Caco-2 (cell line): ENCODE data around the gene SAMD8. TPM values are rescaled to one million over a fixed set of nuclear protein-coding genes. Genes with fewer than 3 reads are reported as not detected.
"Not testable (repeated sequence)": the region's sequence is repeated elsewhere in the genome, so short reads cannot be mapped to it uniquely, and the experiment has no call there.

ENCODE experiments used
- BruUV-seq: library from RNA; stranded (reverse); fragments of 400-500 nt; replicated peaks from 2 replicates; lab custom pipeline; 2021; lab: Mats Ljungman, UMichigan
- CTCF ChIA-PET: fragments of 300-600 bp; sonication (Branson Sonifier 250); formaldehyde crosslinking; loops from one replicate; lab custom pipeline; 2022; ENCODE audit warnings: antibody characterized with exemption; lab: Charles Lee
- POLR2A ChIA-PET: fragments of 300-600 bp; sonication (Branson Sonifier 250); formaldehyde crosslinking; loops from one replicate; lab custom pipeline; 2022; ENCODE audit warnings: antibody characterized with exemption; lab: Charles Lee
- DNase-seq, 2 experiments: peaks; one replicate each; pipeline versions ENCODE4 v3.0.0 to v3.0.0-alpha.2; 2020 to 2022
- H3K27me3 ChIP-seq: replicated peaks from 2 replicates; pipeline ENCODE4 v1.6.0; 2011; ENCODE audit warnings: low read length; ENCODE audit not compliant: control insufficient read depth, insufficient read depth
- H3K36me3 ChIP-seq: 2 replicates; pipeline ENCODE4 v1.5.1; 2011; ENCODE audit warnings: low read length; ENCODE audit not compliant: control insufficient read depth, insufficient read depth
- H3K4me1 ChIP-seq: fragments of 250-450 bp; sonication (Bioruptor Pico); 2 replicates; pipeline ENCODE4 v1.5.1; 2020; ENCODE audit warnings: mild to moderate bottlenecking
- H3K4me3 ChIP-seq: 2 replicates; pipeline ENCODE4 v1.5.1; 2011; ENCODE audit warnings: low read depth, mild to moderate bottlenecking, control low read depth, low read length
- H3K9me3 ChIP-seq: fragments of 250-450 bp; sonication (Bioruptor Pico); 2 replicates; pipeline ENCODE4 v1.5.1; 2020; ENCODE audit warnings: mild to moderate bottlenecking, moderate library complexity
- H3K27ac Mint-ChIP-seq: one replicate; pipeline ENCODE4 v1.8.0; 2022; ENCODE audit warnings: mixed read lengths; ENCODE audit not compliant: unreplicated experiment
- H3K27me3 Mint-ChIP-seq: one replicate; pipeline ENCODE4 v1.8.0; 2022; ENCODE audit warnings: mixed read lengths; ENCODE audit not compliant: insufficient read depth, unreplicated experiment
- H3K36me3 Mint-ChIP-seq: one replicate; pipeline ENCODE4 v1.8.0; 2022; ENCODE audit warnings: mild to moderate bottlenecking, mixed read lengths; ENCODE audit not compliant: insufficient read depth, unreplicated experiment
- H3K4me1 Mint-ChIP-seq: one replicate; pipeline ENCODE4 v1.8.0; 2022; ENCODE audit warnings: low read depth, mixed read lengths; ENCODE audit not compliant: unreplicated experiment
- H3K4me3 Mint-ChIP-seq: one replicate; pipeline ENCODE4 v1.8.0; 2022; ENCODE audit warnings: mild to moderate bottlenecking, moderate library complexity, mixed read lengths; ENCODE audit not compliant: unreplicated experiment
- H3K9me3 Mint-ChIP-seq: one replicate; pipeline ENCODE4 v1.8.0; 2022; ENCODE audit warnings: mixed read lengths; ENCODE audit not compliant: unreplicated experiment
- CTCF ChIP-seq, 2 experiments: fragments of 200-600 bp in 1 of 2; IDR thresholded peaks; 1 replicate in 1 of 2; 2 replicates in 1 of 2; pipeline versions ENCODE4 v1.5.1 to v1.8.0; 2011 to 2022; ENCODE audit warnings: antibody characterized with exemption in 1 of 2, control low read depth in 1 of 2, inconsistent platforms in 1 of 2, low read depth in 1 of 2, low read length in 1 of 2, mild to moderate bottlenecking in 1 of 2, moderate library complexity in 1 of 2; ENCODE audit not compliant: insufficient read depth in 1 of 2, severe bottlenecking in 1 of 2, unreplicated experiment in 1 of 2
- intact Hi-C: fragments of 100-400 bp; cut with micrococcal nuclease; formaldehyde crosslinking; loops from one replicate; pipeline ENCODE4 v1.10.0; 2022; ENCODE audit not compliant: unreplicated experiment
- total RNA-seq: library from RNA; stranded (reverse); gene quantifications from 2 replicates; pipeline ENCODE4 v1.2.3, GENCODE V29; 2022

The SAMD8 gene
- total RNA-seq, 1 experiment from 2014 or later, result 25.2 TPM

GRCh38 chr10:75115137-75115536 lies 3.7 kb downstream of the SAMD8 start:
- Mint-ChIP-seq H3K4me1 (peaks cover 19% of the 10 kb centered on the region), H3K36me3 (peaks cover 12% of the 10 kb centered on the region), H3K27me3 (no peaks in the 10 kb centered on the region), H3K27ac (no peak overlapping the region), H3K4me3 (no peak overlapping the region), H3K9me3 (no peaks in the 10 kb centered on the region)
- Histone ChIP-seq H3K36me3 (no peaks in the 10 kb centered on the region), H3K27me3 (no peaks in the 10 kb centered on the region), H3K4me1 (peaks cover 22% of the 10 kb centered on the region), H3K9me3 (no peaks in the 10 kb centered on the region), H3K4me3 (no peak overlapping the region)
- ChIA-PET CTCF (no interaction called here), POLR2A (no interaction called here)
- no TSS peak for BruUV-seq
- no peak for TF ChIP-seq CTCF (IDR thresholded peaks at IDR 0.05; ENCODE audit: insufficient read depth in 1 of 2, low read depth in 1 of 2, low read length in 1 of 2, severe bottlenecking in 1 of 2, unreplicated experiment in 1 of 2)
- intact Hi-C loops, result no loop called here
- no peak for DNase-seq

- H3K27ac Mint-ChIP-seq, POLR2A ChIA-PET: not testable (repeated sequence)
Observed at GRCh38 chr10:75116941-75117775, 5.7 kb downstream of the SAMD8 start.

GRCh38 chr10:75117995-75118394 lies 6.5 kb downstream of the SAMD8 start:
- H3K9me3 Mint-ChIP-seq, result no peaks in the 10 kb centered on the region
- H3K27me3 Mint-ChIP-seq, result no peaks in the 10 kb centered on the region
- Histone ChIP-seq H3K27me3 (no peaks in the 10 kb centered on the region), H3K4me1 (peaks cover 17% of the 10 kb centered on the region), H3K36me3 (no peaks in the 10 kb centered on the region), H3K9me3 (no peaks in the 10 kb centered on the region), H3K4me3 (no peak overlapping the region)
- CTCF ChIA-PET, result no interaction called here
- intact Hi-C loops, result no loop called here
- H3K36me3 Mint-ChIP-seq, result no peaks in the 10 kb centered on the region
- no peak overlapping the region for H3K4me3 Mint-ChIP-seq
- H3K4me1 Mint-ChIP-seq, result peaks cover 12% of the 10 kb centered on the region
- POLR2A ChIA-PET, result no interaction called here
- TF ChIP-seq CTCF (IDR thresholded peaks at IDR 0.05; ENCODE audit: insufficient read depth in 1 of 2, low read depth in 1 of 2, low read length in 1 of 2, severe bottlenecking in 1 of 2, unreplicated experiment in 1 of 2), result no peak
- no TSS peak for BruUV-seq
- no peak for DNase-seq
- no peak overlapping the region for H3K27ac Mint-ChIP-seq

More at GRCh38 chr10:75116941-75117775, 5.7 kb downstream of the SAMD8 start:
- H3K36me3 ChIP-seq, intact Hi-C loops, H3K4me3 Mint-ChIP-seq, H3K36me3 Mint-ChIP-seq, H3K9me3 ChIP-seq, CTCF ChIA-PET, H3K4me3 ChIP-seq, BruUV-seq, H3K27me3 Mint-ChIP-seq, H3K27me3 ChIP-seq, DNase-seq, H3K9me3 Mint-ChIP-seq: not testable (repeated sequence)
- peaks cover 19% of the 10 kb centered on the region for H3K4me1 Mint-ChIP-seq
- H3K4me1 ChIP-seq, result peaks cover 22% of the 10 kb centered on the region

GRCh38 chr10:75119444-75120066 lies 8.1 kb downstream of the SAMD8 start:
- H3K4me3 Mint-ChIP-seq, H3K27me3 ChIP-seq, H3K36me3 ChIP-seq, H3K9me3 Mint-ChIP-seq, H3K27ac Mint-ChIP-seq, DNase-seq, POLR2A ChIA-PET, H3K9me3 ChIP-seq, H3K27me3 Mint-ChIP-seq, intact Hi-C loops, BruUV-seq, H3K4me1 Mint-ChIP-seq, H3K4me3 ChIP-seq, CTCF ChIA-PET: not testable (repeated sequence)
- peaks cover 10% of the 10 kb centered on the region for H3K36me3 Mint-ChIP-seq
- H3K4me1 ChIP-seq, result peaks cover 12% of the 10 kb centered on the region
